ENCODE results near the gene SLAMF1.

GRCh38 chr1:160645386-160646130, 1.3 kb downstream of the SLAMF1 start:
- TF ChIP-seq POLR2A (IDR thresholded peaks at IDR 0.05; ENCODE audit: extremely low read depth, insufficient read length) = no peak
- TF ChIP-seq CTCF (IDR thresholded peaks at IDR 0.05; ENCODE audit: low read depth, low read length) = no peak
- TF ChIP-seq MYC (IDR thresholded peaks at IDR 0.05; ENCODE audit: low read depth, low read length) = no peak
